HG03558 (cell line): Measurements from ENCODE around the gene MPG.

Experiments used
- ATAC-seq: cut with Tn5 transposase; IDR thresholded peaks from one replicate; pipeline ENCODE4 v1.9.1; 2021; ENCODE audit warnings: moderate number of reproducible peaks; ENCODE audit not compliant: unreplicated experiment; ENCODE audit errors: extremely low read depth

Gene MPG

GRCh38 chr16:47234-47633, 30.8 kb upstream of the MPG start:
- ATAC-seq: no peak

DNA sequence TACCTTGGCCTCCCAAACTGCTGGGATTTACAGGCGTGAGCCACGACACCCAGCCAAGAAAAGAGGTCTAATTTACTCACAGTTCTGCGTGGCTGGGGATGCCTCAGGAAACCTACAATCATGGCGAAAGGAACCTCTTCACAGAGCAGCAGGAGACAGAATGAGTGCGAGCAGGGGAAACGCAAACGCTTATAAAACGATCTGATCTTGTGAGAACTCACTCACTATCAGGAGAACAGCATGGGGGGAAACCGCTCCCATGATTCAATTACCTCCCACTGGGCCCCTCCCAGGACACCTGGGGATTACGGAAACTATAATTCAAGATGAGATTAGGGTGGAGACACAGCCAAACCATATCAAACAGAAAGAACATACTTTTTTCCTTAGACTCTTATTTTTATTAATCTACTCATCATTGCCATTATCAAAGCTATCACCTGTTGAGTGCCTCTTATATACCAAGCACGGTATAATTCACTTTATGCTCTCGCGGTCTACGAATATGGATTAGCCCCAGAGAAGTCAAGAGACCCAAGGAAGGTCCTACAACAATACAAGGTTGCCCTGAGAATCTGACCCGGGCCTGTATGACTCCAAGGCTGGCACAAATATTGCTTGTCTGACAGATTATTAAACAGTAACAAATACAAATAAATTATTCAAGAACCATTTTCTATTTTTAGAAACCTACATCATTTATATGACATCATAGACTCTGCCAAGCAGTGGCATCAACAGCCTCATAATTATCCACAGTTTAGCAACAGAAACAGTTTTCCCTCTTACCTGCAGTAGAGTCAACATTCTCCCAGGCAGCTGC, 27.0 kb upstream of the MPG start:
- no peak for ATAC-seq

DNA sequence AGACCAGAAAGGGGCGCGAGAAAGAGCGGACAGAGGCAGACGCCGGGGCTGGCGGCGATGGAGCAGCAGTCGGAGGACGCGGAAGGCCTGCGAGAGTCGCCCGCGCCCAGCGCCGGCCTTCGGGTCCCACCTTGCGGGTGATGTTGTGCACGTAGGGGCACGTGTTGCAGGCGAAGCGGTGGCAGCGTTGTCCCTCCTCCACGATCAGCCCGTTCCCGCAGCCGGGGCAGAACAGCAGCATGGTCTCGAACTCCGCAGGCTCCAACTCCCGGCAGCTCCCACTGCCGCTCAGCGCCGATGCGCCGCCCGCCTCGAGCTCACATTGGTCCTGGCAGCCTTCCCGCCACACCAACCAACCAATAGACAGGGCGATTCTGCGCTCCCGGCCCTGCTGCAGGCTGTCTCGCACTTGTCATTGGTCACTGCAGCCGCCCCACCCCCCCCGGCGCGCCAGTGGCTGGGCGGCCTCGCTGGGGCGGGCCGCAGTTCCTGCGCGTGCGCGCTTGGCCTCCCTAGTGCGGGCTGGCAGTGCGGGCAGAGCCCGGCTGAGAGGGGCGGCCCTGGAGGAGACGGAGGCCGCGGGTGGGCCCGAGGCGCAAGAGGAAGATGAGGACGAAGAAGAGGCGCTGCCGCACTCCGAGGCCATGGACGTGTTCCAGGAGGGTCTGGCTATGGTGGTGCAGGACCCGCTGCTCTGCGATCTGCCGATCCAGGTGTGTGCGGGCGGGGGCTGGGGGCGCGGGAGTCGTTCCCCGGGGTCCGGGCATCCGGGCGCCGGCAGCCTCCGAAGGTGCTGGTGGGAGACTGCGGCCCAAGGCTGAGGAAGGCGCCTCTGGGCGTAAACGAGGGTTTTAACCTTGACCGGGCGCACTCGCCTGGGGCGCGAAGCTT, 24.4 kb upstream of the MPG start, which contains the start of the genes POLR3K and SNRNP25:
Gene POLR3K (minus strand): TSS at position 263 of the 891 bp plus-strand sequence. CDS start 22 bp downstream, at position 241.
Gene SNRNP25 (plus strand): TSS at position 483 of the 891 bp plus-strand sequence. CDS start 189 bp downstream, at position 672.
- peak; percentile 86 for ATAC-seq

DNA sequence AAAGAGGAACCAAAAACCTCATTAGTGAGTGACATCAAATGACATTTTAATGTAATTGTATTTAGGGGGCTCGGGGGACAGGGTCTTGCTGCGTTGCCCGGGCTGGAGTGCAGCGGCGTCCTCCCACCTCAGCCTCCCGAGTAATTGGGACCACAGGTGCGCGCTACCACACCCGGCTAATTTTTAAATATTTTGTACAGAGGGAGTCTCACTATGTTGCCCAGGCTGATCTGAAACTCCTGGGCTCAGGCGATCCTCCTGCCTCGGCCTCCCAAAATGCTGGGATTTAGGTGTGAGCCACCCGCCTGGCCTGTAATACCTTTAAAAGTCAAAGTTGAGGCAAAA, 23.8 kb upstream of the MPG start:
- no peak for ATAC-seq

GRCh38 chr16:55571-56136, 22.4 kb upstream of the MPG start:
- no peak for ATAC-seq

- no peak for ATAC-seq
Measured at GRCh38 chr16:56231-56927, 21.6 kb upstream of the MPG start.

GRCh38 chr16:57711-58110, 20.3 kb upstream of the MPG start:
- ATAC-seq: no peak

DNA sequence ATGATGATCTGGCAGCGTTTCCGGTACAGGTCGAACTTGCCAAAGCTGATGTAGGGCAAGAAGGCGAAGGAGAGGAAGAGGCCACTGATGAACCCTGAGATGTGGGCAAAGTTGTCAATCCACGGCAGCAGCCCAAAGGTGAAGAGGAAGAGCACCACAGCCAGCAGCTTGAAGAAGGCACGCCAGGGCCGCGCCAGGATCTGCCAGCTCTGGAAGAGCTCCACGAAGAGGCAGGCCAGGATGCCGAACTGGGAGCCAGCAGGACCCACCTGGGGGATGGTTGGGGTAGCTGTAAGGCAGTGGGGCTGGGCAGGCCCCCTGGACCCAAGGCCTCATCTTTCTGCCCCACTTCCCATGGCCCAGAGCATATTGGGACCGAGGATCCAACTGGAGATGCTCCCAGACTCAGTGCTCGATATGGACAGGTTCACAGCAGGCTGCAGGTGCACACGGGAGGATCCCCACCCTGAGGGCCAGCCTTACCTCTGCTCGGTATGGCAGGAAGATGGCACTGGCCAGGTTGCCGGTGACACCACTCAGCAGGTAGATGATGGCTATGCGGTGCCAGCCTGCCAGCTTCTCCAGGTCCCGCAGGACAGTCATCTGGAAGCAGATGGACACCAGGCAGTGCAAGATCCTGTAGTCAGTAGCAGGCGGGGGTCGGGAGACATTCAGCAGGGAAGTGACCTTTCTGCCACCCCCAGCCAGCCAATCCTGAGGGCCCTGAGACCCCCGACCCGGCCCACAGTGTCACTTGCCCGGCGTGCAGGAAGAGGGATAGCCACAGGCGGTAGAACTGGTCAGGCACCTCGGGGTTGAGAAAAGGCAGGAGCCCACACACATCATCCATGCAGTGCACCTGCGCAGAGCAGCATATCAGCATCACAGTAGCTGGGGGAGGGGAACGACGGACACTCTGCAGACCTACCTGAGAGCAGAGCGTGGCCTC, 19.3 kb upstream of the MPG start:
- ATAC-seq: no peak

DNA sequence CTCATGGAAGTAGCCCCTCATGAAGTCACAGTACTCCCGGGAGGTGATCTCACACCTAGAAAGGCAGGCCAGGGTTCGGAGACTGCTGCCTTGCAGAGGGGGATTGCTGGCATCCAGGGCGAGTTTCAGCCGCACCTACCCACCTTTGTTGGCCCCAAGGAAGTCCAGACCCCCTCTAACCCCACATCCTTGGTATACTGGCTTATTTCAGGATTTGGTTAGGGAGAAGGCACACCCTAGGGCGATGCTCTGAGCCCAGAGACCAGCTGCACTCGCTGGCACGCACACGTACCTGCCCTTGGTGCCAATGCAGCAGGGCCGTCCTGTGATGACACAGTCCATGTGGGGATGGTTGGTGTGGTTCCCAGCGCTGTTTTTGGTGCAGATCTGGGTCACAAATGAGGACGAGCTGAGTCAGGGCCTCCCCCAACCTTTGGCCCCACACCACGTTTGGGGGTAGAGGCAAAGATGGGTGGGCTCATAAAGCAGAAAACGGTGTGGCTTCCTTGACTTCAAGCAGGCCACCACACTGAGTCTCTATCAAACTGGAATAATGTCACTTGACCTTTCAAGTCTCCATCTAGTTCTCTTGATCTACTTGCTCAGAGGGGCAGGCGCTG, 18.5 kb upstream of the MPG start:
- no peak for ATAC-seq

GRCh38 chr16:60166-60565, 17.9 kb upstream of the MPG start:
- no peak for ATAC-seq

GRCh38 chr16:60929-61878, 16.8 kb upstream of the MPG start:
- no peak for ATAC-seq

DNA sequence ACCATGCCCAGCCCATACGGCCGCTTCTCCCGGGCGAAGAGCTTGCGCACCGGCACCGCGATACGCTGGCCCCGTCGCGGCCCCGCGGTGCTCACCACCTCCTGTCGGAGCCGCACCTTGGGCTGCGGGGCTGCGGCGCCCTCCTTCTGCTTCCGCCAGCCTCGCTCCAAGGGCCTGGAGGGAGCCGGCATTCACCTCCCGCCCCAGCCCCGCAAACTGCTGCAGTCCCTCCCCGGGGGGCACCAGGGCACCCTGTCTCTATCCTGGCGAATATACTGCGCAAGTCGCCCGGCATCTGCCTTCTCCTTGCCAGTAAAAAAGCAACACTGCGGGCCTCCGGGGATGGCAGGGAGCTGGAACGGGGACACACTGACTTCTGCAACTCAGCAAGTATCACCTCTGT, 16.1 kb upstream of the MPG start:
- no peak for ATAC-seq

GRCh38 chr16:62283-62967, 15.6 kb upstream of the MPG start:
- no peak for ATAC-seq

- no peak for ATAC-seq
Measured at GRCh38 chr16:62968-63391, 15.0 kb upstream of the MPG start.

GRCh38 chr16:63466-63865, 14.6 kb upstream of the MPG start:
- no peak for ATAC-seq

GRCh38 chr16:63998-64913, 13.8 kb upstream of the MPG start:
- ATAC-seq: no peak
